HG03095 (cell line): ENCODE results near the gene LRRC39.
A peak's percentile ranks its signal among the peaks of the same experiment; 100 is the strongest.
"Not testable (repeated sequence)": the region's sequence is repeated elsewhere in the genome, so short reads cannot be mapped to it uniquely, and the experiment has no call there.

Experiments
- ATAC-seq: cut with Tn5 transposase; IDR thresholded peaks from one replicate; pipeline ENCODE4 v1.9.1; 2021; ENCODE audit warnings: moderate library complexity; ENCODE audit not compliant: unreplicated experiment

Gene LRRC39

GRCh38 chr1:100178091-100178490, at the start of gene LRRC39:
Gene LRRC39, minus strand, starts transcription at chr1:100178256. Its CDS starts 9,740 bp downstream, at chr1:100168516.
- ATAC-seq, result no peak

- no peak for ATAC-seq
Observed at GRCh38 chr1:100222428-100222827, 44.4 kb upstream of the LRRC39 start.

DNA sequence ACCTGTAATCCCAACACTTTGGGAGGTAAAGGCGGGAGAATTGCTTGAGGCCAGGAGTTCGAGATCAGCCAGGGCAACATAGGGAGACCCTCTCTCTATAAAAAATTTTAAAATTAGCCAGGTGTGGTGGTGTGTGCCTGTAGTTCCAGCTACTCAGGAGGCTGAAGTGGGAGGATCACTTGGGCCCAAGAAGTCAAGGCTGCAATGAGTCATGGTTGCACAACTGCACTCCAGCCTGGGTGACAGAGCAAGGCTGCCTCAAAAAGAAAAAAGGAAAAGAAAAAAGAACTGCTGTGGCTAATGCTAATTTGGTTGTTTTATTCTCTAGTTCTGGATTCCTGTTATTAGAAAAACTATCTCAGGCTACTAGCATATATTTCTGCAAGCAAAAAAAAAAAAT, 41.8 kb upstream of the LRRC39 start:
- ATAC-seq, result no peak

DNA sequence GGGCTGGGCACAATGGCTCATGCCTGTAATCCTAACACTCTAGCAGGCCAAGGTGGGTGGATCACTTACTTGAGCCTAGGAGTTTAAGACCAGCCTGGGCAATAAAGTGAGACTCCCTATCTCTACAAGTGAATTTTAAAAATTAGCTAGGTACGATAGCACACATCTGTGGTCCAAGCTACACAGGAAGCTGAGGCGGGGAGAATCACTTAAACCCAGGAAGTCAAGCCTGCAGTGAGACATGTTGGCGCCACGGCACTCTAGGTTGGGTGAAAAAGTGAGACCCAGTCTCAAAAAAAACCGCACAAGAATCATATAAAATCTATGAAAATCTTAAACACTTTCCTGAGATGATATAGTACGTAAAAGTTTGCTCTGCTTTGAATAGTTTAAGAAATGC, 41.4 kb upstream of the LRRC39 start:
- no peak for ATAC-seq

DNA sequence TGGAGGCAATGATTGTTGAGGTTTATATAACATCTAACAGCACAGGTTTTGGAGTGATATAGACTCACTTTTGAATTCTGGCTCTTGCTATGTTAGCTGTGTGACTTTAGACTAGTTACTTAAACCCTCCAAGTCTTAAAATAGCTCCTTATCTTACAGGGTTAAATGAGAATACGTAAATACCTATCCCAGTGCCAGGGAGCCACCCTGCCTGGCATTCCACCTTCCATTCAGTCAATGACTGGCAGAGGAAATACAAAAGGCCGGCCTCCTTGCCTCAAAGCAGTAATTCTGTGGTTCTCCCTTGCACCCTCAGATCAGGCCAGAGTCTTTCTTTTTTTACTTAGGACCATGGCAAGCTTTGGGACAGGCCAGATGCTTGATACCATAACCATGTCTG, 39.8 kb upstream of the LRRC39 start:
- ATAC-seq, result no peak

GRCh38 chr1:100215101-100215500, 37.0 kb upstream of the LRRC39 start:
- no peak for ATAC-seq

- ATAC-seq, result no peak
Observed at GRCh38 chr1:100213141-100213540, 35.1 kb upstream of the LRRC39 start.

DNA sequence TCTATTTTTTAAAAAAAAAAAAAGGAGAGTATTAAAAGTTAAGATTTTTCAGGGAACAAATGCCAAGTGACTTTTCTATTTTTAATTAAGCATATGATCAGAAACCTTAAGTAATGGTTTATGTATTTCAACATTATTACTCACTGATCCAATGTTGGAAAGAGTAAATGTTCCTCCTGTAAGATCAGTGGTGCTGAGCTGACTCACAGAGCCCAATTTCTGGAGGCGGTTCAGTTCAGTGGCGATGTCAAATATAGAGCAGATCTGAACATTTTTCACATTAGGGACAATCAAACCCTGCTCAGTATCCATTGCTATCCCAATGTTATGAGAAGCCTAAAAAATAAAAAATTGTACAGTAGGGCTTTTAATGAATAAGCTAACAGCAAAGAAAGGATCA, 28.2 kb upstream of the LRRC39 start:
- no peak for ATAC-seq

- not testable (repeated sequence) for ATAC-seq
Observed at GRCh38 chr1:100205593-100205992, 27.5 kb upstream of the LRRC39 start.

- ATAC-seq, result not testable (repeated sequence)
Observed at GRCh38 chr1:100205103-100205502, 27.0 kb upstream of the LRRC39 start.

GRCh38 chr1:100202703-100203102, 24.6 kb upstream of the LRRC39 start:
- ATAC-seq, result not testable (repeated sequence)

DNA sequence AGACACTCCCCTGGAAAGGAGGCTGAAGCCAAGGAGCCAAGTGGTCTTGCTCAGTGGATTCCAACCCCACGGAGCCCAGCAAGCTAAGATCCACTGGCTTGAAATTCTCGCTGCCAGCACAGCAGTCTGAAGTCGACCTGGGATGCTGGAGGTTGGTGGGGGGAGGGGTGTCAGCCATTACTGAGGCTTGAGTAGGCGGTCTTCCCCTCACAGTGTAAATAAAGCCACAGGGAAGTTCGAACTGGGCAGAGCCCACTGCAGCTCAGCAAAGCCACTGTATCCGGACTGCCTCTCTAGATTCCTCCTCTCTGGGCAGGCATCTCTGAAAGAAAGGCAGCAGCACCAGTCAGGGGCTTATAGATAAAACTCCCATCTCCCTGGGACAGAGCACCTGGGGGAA, 22.0 kb upstream of the LRRC39 start:
- ATAC-seq, result not testable (repeated sequence)

DNA sequence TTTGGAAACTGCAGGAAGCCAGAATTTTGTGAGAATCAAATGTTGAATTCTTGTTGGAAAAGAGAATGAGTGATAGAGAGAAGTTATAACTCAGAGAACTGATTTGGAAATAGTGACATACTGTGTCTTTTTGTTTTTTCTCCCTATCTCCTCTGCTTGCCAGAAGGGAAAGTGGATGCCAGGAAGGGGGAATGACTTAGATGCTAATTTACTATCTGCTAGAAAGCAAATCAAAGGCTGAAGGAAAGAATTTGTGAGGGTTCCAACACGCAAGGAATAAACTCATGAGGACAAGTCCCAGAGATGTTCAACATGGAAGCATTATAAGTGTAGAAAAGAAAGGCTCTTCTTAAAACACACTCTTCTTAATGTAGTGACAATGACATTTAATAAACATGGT, 20.5 kb upstream of the LRRC39 start:
- no peak for ATAC-seq

- ATAC-seq, result no peak
Observed at GRCh38 chr1:100188617-100189016, 10.6 kb upstream of the LRRC39 start.

DNA sequence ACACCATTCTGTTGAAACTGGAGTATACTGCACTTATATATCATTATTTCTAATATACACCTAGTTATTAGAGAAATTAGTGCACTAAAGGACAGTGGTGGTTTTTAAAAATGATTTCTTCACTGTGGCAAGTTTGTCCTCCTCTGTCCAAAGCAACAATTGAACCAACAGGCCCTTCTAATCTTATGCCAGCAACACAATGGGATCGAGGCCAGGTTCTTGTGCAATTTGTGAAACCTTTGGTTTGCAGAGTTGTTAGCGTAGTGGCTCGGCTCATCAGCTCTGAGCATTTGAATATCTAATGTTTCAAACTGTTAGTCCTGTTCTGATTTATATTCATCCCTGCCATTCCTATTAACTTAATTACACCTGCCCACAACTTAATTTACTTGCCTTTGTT, 9.9 kb upstream of the LRRC39 start:
- ATAC-seq, result no peak

- peak; percentile 81 for ATAC-seq
Observed at GRCh38 chr1:100184536-100184935, 6.5 kb upstream of the LRRC39 start.

DNA sequence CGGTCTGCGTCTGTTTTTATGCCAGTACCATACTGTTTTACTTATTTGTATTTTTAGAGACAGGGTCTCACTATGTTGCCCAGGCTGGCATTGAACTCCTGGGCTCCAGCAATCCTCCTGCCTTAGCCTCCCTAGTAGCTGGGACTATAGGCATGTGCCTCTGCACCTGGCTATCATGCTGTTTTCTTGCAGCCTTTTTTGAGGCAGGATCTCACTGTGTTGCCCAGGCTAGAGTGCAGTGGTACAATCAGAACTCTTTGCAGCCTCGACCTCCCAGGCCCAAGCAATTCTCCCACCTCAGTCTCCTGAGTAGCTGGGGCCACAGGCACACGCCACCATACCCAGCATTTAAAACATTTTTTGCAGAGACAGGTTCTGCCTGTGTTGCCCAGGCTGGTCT, 5.3 kb upstream of the LRRC39 start:
- ATAC-seq, result no peak

DNA sequence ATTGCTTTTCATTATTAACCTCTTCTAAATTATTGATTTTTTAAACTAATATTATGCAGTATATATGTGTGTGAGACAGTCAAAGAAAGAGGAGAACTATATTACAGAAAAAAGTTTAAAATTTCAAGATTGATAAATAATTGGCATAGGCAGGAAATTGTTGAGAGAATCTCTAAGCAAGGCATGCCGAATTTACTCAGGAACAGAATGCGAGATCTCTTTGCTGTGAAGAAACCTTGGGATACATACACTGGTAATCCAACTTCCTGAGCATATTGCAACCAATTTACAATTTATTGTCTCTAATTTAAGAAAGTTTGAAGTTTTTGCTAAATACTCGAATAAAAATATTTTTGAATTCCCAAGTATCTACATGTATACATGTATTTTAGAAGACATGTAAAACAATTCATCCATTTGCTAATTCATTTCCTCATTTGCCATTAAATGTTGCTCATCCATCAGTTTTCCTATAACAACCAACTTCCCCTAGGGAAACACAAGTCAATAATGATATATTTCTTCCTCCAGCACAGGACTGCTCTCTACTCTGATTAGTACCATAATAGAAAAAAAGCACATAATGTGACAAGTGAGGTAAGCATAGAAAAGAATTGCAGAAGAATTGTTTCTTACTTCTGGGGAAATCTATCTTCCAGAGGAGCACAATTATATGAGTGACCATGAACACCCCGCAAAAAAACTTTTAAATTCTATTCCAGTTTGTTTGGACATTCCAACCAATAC, 588 bp downstream of the LRRC39 start:
- no peak for ATAC-seq

DNA sequence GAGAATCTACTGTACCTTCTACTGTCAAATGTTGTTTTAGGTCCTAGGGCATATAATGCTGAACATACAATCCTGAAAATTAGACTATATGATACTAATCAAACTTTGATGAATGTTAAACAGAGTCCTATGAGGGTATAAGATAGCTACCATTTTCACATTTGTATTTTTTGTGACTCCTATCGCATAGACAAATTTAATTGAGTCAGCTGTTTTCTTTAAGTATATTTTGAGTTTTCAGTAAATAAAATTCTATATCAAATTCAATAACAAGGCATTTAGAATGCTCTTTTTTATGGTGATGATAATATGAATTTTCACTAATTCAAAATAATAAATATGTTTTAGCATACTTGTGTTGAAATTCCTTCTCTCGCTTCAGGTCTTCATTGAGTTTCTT, 10.0 kb downstream of the LRRC39 start:
- ATAC-seq, result no peak

DNA sequence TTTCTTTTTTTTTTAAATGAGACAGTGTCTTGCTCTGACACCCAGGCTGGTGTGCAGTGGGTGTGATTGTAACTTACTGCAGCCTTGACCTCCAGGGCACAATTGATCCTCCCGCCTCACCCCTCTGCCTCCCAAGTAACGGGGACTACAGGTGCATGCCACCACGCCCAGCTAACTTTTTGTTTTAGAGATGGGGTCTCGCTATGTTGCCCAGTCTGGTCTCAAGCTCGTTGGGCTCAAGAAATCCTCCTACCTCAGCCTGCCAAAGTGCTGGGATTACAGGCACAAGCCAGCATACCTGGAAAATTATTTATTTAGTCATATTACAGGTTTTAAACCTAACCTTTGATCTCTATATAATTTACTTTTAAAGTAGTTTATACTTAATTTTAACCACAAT, 13.4 kb downstream of the LRRC39 start:
- ATAC-seq, result no peak

- no peak for ATAC-seq
Observed at GRCh38 chr1:100164216-100164615, 13.8 kb downstream of the LRRC39 start.

GRCh38 chr1:100162881-100163280, 15.2 kb downstream of the LRRC39 start:
- ATAC-seq, result no peak

DNA sequence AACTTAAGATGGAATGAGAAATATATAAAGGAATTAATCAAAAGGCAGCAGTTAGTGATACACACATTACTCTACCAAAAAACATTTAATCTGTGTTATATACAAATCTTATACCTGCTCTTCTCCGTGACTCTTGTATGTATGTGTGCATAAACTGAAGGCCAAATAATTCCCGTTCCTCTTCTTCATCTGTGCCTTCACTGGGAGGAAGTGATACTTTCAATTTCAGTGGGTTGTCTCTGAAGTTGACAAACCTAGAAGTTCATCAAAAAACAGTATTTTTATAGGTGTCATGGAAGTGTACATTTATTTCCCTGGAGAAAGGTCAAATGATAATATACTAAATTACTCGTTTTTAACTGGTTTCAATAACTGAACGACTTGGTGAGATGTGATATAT, 25.8 kb downstream of the LRRC39 start:
- peak; percentile 88 for ATAC-seq
